ELF-1 (cell line): ENCODE measurements around the gene CDCP2.

Source experiments
- DNase-seq: peaks from one replicate; pipeline ENCODE4 v3.0.0-alpha.2; 2016; ENCODE audit warnings: low read depth, low spot score

CDCP2 gene

DNA sequence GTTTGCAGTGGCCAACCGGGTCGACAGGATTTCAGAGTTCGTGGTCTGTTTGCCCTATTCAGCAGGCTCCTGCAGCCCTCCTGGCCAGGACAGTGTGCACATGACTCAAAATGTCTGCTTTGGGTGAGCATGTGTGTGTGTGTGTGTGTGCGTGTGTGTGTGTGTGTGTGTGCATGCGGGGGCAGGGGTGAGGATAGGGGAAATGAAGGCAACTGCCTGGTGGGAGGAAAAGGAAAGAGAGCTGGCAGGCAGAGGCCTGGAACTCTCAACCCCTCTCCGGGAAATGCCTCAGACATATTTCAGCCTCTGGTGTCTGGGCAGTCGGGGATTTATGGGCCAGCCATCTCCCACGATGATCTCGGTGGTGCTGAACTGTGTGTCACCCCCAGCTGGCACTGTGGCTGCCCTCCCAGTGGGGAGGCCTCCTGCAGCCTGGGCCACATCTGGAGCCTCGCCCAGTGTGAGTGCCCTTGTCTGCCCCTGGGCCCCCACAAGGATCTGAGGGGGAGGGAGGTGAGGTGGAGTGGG, 15.2 kb downstream of the CDCP2 start:
- peak; percentile 52 for DNase-seq

GRCh38 chr1:54136963-54137533, 15.8 kb downstream of the CDCP2 start:
- no peak for DNase-seq

GRCh38 chr1:54136269-54136896, 16.4 kb downstream of the CDCP2 start:
- peak; percentile 51 for DNase-seq

DNA sequence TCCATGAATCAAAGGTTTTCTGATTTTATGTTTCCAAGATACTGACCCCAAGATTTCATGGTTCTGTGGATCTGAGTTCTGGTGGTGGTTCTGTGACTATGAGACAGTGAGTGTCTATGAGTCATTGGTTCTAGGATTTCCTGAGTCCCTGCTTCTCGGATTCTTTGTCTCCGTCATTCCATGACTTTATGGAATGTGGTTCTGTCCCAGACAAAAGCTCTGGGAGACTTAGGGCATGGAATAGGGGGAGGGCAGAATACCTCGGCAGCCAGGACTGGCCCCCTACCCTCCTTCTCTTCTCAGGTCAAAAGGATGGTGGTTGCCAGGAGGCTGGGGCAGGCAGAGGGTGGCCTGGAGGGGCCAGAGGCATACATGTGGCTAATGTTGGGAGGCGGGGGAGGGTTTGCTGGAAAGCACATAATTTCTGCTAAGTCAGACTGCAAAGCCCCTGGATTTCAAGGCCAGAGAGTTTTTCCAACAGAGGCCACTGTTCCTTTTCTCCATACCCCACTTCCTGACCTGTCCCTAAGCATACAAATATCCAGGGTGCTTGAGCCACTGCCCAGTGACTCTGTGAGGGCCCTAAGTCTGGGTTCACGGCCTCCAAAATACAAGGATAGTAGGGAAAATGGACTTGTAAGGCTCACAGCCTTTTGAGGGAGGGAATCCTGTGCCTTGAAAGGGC, 17.2 kb downstream of the CDCP2 start:
- peak; percentile 52 for DNase-seq

- DNase-seq: no peak
These were observed 18.5 kb downstream of the CDCP2 start for GRCh38 chr1:54134295-54134694.

DNA sequence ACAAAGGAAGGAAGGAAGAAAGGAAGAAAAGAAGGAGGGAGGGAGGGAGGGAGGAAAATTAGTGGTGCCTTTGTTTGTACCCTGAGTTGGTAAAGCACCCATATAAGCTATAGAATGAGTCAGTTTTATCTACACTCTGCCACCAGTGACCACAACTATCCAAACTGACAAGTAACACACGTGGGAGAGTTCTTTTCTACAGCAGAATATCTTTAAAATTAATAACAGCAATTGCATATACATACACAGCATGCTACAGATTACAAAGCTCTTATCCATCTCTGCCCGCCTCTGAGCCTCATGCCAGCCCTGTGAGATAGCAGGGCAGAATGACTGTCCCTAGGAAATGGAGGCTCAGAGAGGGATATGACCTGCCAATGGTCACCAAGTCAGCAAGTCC, 20.3 kb downstream of the CDCP2 start:
- no peak for DNase-seq

DNA sequence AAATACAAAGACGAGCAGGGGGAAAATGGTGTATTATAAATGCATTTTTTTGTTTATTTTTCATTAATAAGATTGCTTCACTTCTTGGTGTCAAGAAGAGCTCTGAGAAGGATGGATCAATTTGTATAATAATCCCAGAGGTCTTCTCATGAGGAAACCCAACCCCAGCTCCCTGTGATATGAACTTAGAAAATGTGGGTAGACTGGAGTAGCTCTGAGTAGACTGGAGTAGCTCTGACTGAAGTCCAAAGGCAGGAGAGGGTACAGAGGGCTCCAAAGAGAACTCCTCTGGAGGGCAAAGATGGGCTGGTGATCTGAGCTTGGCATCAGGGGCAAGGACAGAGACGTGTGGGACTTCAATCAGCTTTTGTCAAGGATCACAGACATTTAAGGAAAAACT, 21.4 kb downstream of the CDCP2 start:
- DNase-seq: no peak

DNA sequence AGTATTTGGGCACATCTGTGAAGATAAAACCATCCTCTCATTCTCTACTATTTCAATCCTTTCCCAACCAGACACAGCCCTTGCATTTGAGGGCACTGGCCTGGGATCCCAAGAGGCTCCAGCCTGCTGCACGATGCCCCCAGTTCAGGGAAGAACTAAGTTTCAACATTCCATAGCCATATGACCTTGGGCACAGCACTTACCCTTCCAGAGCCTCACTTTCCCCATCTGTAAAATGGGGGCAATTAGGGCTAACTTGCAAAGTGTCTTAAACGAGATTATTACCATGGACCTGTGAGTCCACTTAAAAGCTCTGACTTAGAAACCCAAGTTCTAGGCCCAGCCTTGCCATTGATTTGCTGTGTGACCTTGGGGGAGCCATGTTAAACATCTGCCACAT, 22.9 kb downstream of the CDCP2 start:
- DNase-seq: no peak

- DNase-seq: no peak
These were observed 25.1 kb downstream of the CDCP2 start for GRCh38 chr1:54127594-54128300.

GRCh38 chr1:54126271-54126815, 26.5 kb downstream of the CDCP2 start:
- no peak for DNase-seq

DNA sequence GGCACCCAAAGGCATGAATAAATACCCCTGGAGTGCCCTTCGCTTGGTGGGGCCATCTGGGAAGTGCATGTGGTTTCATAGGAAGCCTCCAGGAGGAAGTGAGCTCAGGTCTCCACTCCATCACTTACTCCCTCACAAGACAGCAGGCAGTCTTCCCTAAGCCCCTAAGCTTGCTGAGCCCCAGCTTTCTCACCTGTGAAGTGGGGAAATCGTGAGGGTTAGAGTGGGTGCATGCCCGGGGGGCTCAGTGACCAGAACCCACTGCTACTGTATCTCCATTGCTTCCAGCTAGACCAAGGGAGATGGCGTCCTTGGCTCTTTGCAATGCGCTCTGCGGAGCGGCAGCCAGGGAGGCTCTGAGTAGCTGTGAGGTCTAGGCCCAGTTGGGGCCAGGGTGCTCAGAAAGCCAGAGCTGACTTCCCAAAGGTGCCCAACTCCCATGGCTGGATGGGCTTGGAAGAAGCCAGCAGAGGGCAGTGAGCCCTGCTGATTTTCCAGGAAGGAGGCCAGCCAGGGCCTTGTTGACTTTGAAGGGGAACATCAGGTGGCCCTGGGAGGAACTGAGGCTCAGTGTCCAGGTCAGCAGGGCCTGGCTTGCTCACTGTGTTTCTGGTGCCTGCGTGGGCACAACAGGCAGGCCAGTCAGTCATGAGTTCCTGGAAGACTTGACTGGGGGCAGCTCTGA, 27.3 kb downstream of the CDCP2 start:
- peak; percentile 55 for DNase-seq

DNA sequence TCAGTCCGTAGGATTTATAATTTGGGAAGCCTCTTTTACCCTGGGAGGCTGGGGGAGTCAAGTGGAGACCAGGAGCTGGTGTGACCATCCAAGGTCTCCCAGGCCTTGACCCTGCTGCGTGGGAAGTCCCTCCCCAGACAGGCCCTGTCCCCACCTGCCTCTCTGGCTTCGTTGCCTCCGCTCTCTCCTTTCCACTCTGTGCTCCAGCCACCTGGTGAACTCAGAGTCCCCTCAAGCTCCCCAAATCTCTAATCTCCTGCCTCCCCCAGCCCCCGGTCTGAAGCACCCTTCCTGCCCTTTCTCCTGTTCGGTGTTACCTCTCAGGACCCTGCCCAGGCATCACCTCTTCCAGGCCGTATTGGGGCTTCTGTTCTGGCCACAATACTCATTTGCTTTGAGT, 27.9 kb downstream of the CDCP2 start:
- DNase-seq: no peak

- no peak for DNase-seq
These were observed 28.3 kb downstream of the CDCP2 start for GRCh38 chr1:54124472-54124871.

DNA sequence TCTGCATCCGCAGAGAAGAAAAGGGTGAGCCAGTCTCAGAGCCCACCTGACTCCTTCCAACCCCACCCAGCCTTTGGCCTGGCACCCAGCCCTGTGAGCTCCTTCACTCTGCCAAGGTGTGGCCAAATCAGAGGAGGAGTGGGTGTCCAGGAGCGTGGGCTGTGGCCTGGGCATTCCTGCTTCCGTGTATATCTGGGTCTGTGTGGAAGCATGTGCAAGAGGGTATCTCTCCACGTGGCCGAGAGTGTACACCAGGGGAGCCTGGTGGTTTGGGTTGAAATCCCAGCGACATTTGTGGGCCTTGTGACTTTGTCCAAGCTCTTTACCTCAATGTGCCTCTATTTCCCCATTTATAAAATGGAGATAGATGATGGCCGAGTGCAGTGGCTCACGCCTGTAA, 29.8 kb downstream of the CDCP2 start:
- no peak for DNase-seq

DNA sequence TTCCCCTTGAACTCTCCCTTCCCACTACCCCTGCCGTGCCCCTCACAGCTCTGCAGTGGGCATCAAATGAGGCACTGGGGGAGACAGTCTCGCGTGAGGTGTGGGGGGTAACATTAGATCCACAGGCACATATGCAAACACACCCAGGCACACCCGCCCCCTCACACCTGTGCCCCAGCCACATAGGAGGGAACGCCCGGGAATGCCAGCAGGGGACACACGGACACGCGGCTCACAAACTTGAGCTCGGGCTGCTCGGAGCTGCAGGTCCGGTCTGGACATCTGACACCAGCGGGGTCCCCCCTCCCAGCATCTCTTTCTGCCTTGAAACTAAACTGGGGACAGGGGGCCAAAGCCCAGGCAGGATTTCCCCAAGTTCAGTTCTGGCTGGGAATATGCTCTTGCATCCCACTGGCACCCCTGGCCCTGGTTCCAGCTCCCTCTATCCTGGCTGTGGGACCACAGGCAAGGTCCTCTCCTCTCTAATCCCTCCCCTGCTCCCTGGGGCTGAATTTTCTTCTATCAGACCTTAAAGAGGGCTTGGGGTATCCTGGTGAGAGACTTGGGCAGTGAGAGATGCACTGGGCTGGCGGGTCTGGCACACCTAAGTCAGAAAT, 30.6 kb downstream of the CDCP2 start:
- DNase-seq: no peak

DNA sequence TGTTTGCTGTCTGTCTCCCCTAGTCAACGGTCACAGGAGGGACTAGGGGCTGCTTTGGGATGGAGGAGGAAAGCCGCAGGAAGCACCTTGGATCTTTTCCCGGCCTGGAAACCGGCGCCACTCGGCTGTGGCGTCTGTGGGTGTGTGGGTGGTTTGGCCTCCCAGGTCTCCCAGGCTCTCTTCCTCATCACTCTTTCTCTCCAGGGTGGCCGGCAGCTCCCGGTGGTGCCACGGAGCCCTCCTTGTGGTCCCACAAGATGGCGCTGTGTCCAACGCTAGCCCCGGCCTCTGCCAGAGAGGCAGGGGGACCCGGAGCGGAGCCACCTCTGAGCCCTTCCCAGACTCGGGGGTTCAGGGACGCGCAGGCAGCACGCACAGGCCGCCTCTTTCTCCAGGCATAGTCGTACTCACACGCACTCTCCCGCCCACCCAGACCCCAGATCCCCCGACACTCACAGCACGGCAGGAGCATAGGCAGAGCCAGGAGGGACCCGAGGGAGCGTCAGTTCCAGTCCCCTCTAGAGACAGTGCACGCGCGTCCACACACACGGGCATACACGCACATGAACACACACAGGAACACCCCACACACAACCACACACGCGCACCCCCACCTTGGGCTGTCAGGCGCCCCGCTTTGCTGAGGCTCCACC, 31.2 kb downstream of the CDCP2 start:
- peak; percentile 89 for DNase-seq

- no peak for DNase-seq
These were observed 31.9 kb downstream of the CDCP2 start for GRCh38 chr1:54120698-54121481.

DNA sequence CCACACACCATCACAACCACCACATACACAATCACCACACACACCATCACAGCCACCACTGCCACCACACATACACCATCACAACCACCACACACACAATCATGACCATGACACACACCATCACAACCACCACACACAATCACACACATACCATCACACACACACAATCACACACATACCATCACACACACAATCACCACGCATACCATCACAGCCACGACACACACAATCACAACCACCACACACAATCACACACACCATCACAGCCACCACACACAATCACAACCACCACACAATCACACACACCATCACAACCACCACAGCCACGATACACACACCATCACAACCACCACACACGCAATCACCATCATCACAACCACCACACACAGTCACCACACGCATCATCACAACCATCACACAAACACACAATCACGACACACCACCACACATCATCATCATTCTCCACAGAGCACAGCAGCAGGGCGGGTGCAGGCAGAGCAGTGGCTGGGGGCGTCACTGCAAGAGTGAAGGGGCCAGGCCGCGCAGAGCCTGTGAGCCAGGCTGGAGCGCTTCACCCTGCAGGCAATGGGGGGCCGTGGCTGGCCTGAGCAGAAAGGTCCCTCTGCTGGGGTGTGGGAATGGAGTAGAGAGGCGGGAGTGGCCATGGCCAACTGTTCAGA, 32.6 kb downstream of the CDCP2 start:
- no peak for DNase-seq

GRCh38 chr1:54118704-54119103, 34.1 kb downstream of the CDCP2 start:
- no peak for DNase-seq
